H9 (cell line): ENCODE data around the gene ESPL1. TPM values are rescaled to one million over a fixed set of nuclear protein-coding genes. Genes with fewer than 3 reads are reported as not detected.

Experiments used
- DNase-seq: peaks from one replicate; pipeline ENCODE4 v3.0.0-alpha.2; 2017
- H2AFZ ChIP-seq: one replicate; pipeline ENCODE4 v1.6.1; 2013; ENCODE audit warnings: mild to moderate bottlenecking, low read length, control low read depth, moderate library complexity
- H2AK5ac ChIP-seq: 2 replicates; pipeline ENCODE4 v1.6.1; 2013; ENCODE audit warnings: low read length, control low read depth, mixed read lengths; ENCODE audit not compliant: insufficient read length
- H2BK120ac ChIP-seq: one replicate; pipeline ENCODE4 v1.6.1; 2013; ENCODE audit warnings: low read depth, mild to moderate bottlenecking, low read length, control low read depth, inconsistent platforms; ENCODE audit not compliant: poor library complexity, severe bottlenecking
- H2BK12ac ChIP-seq: 2 replicates; pipeline ENCODE4 v1.6.1; 2013; ENCODE audit warnings: low read length, control low read depth, mixed read lengths, low read depth; ENCODE audit not compliant: insufficient read length
- H2BK15ac ChIP-seq: 2 replicates; pipeline ENCODE4 v1.6.1; 2013; ENCODE audit warnings: low read depth, low read length, control low read depth
- H2BK20ac ChIP-seq: one replicate; pipeline ENCODE4 v1.6.1; 2013; ENCODE audit warnings: low read depth, mild to moderate bottlenecking, low read length, control low read depth, inconsistent platforms; ENCODE audit not compliant: poor library complexity, severe bottlenecking
- H2BK5ac ChIP-seq: 2 replicates; pipeline ENCODE4 v1.6.1; 2013; ENCODE audit warnings: low read length, control low read depth, mixed read lengths; ENCODE audit not compliant: insufficient read length
- H3K14ac ChIP-seq: 2 replicates; pipeline ENCODE4 v1.6.1; 2013; ENCODE audit warnings: low read length, control low read depth; ENCODE audit not compliant: insufficient read depth
- H3K18ac ChIP-seq: 2 replicates; pipeline ENCODE4 v1.6.1; 2013; ENCODE audit warnings: low read depth, mild to moderate bottlenecking, mixed read lengths, low read length, control low read depth; ENCODE audit not compliant: insufficient read length
- H3K23ac ChIP-seq: 2 replicates; pipeline ENCODE4 v1.6.1; 2013; ENCODE audit warnings: low read length, control low read depth, mixed read lengths, low read depth; ENCODE audit not compliant: insufficient read length
- H3K23me2 ChIP-seq: 2 replicates; pipeline ENCODE4 v1.6.1; 2013; ENCODE audit warnings: low read depth, mild to moderate bottlenecking, mixed read lengths, low read length, control low read depth; ENCODE audit not compliant: insufficient read length, poor library complexity, severe bottlenecking
- H3K27ac ChIP-seq: 2 replicates; pipeline ENCODE4 v1.5.1; 2013; ENCODE audit warnings: low read length, control low read depth, mixed read lengths, low read depth; ENCODE audit not compliant: insufficient read length
- H3K27me3 ChIP-seq: 2 replicates; pipeline ENCODE4 v1.6.1; 2013; ENCODE audit warnings: low read length, control low read depth, inconsistent platforms; ENCODE audit not compliant: insufficient read depth
- H3K4ac ChIP-seq: 2 replicates; pipeline ENCODE4 v1.6.1; 2013; ENCODE audit warnings: low read depth, mild to moderate bottlenecking, control low read depth, inconsistent platforms, low read length, moderate library complexity
- H3K4me1 ChIP-seq: 2 replicates; pipeline ENCODE4 v1.6.1; 2013; ENCODE audit warnings: low read length, control low read depth, inconsistent platforms; ENCODE audit not compliant: insufficient read depth
- H3K4me2 ChIP-seq: 2 replicates; pipeline ENCODE4 v1.6.1; 2013; ENCODE audit warnings: low read length, control low read depth, mixed read lengths; ENCODE audit not compliant: insufficient read length, insufficient read depth
- H3K56ac ChIP-seq: 2 replicates; pipeline ENCODE4 v1.6.1; 2013; ENCODE audit warnings: low read depth, mild to moderate bottlenecking, mixed read lengths, low read length, control low read depth; ENCODE audit not compliant: insufficient read length
- H3K79me1 ChIP-seq: 2 replicates; pipeline ENCODE4 v1.6.1; 2013; ENCODE audit warnings: low read depth, mild to moderate bottlenecking, moderate library complexity, low read length, control low read depth, inconsistent platforms; ENCODE audit not compliant: insufficient read depth, poor library complexity, severe bottlenecking
- H3K79me2 ChIP-seq: 2 replicates; pipeline ENCODE4 v1.6.1; 2013; ENCODE audit warnings: low read length, control low read depth, inconsistent platforms; ENCODE audit not compliant: insufficient read depth
- H3K9ac ChIP-seq: 2 replicates; pipeline ENCODE4 v1.6.1; 2013; ENCODE audit warnings: low read length, control low read depth, mixed read lengths; ENCODE audit not compliant: insufficient read length; ENCODE audit errors: extremely low read depth
- H3K9me3 ChIP-seq: one replicate; pipeline ENCODE4 v1.6.1; 2013; ENCODE audit warnings: low read depth, low read length, inconsistent platforms; ENCODE audit not compliant: control insufficient read depth
- H3T11ph ChIP-seq: one replicate; pipeline ENCODE4 v1.6.1; 2013; ENCODE audit warnings: mild to moderate bottlenecking, low read length, control low read depth, inconsistent platforms
- H4K20me1 ChIP-seq: one replicate; pipeline ENCODE4 v1.6.1; 2013; ENCODE audit not compliant: control insufficient read depth, insufficient read length, insufficient read depth
- H4K5ac ChIP-seq: 2 replicates; pipeline ENCODE4 v1.6.1; 2013; ENCODE audit warnings: low read depth, mild to moderate bottlenecking, mixed read lengths, low read length, control low read depth; ENCODE audit not compliant: insufficient read length
- H4K8ac ChIP-seq: replicated peaks from 2 replicates; pipeline ENCODE4 v1.6.1; 2013; ENCODE audit warnings: low read length, control low read depth, mixed read lengths, low read depth; ENCODE audit not compliant: insufficient read length
- H4K91ac ChIP-seq: 2 replicates; pipeline ENCODE4 v1.6.1; 2013; ENCODE audit warnings: low read depth, mild to moderate bottlenecking, moderate library complexity, mixed read lengths, low read length, control low read depth; ENCODE audit not compliant: insufficient read length
- H3K27ac Mint-ChIP-seq, 3 experiments: 2 replicates in 2 of 3; 3 replicates in 1 of 3; pipeline ENCODE4 v1.8.0; 2020 to 2021; ENCODE audit warnings: mixed read lengths in 3 of 3, mild to moderate bottlenecking in 1 of 3, moderate library complexity in 1 of 3
- H3K27me3 Mint-ChIP-seq: 2 replicates; pipeline ENCODE4 v1.8.0; 2021; ENCODE audit warnings: low read depth, mild to moderate bottlenecking, moderate library complexity, mixed read lengths
- H3K36me3 Mint-ChIP-seq, 3 experiments: 2 replicates in 2 of 3; 3 replicates in 1 of 3; pipeline ENCODE4 v1.8.0; 2020 to 2021; ENCODE audit warnings: low read depth in 3 of 3, mixed read lengths in 3 of 3; ENCODE audit not compliant: insufficient read depth in 1 of 3
- H3K4me1 Mint-ChIP-seq, 2 experiments: 2 replicates each; pipeline ENCODE4 v1.8.0; 2020; ENCODE audit warnings: mixed read lengths in 2 of 2
- H3K4me3 Mint-ChIP-seq, 2 experiments: 2 replicates in 1 of 2; 3 replicates in 1 of 2; pipeline ENCODE4 v1.8.0; 2020 to 2021; ENCODE audit warnings: mild to moderate bottlenecking in 2 of 2, mixed read lengths in 2 of 2, moderate library complexity in 1 of 2
- H3K9me3 Mint-ChIP-seq, 2 experiments: 2 replicates in 1 of 2; 3 replicates in 1 of 2; pipeline ENCODE4 v1.8.0; 2020; ENCODE audit warnings: mild to moderate bottlenecking in 2 of 2, mixed read lengths in 2 of 2, moderate library complexity in 1 of 2
- WGBS: extraction: QIAGEN DNeasy Blood & Tissue Kit; methylation state at CpG from one replicate; pipeline ENCODE4 v1.1.7; 2013; ENCODE audit warnings: missing lambda C conversion rate, low lambda C conversion rate, mixed read lengths; ENCODE audit not compliant: insufficient read length; ENCODE audit errors: extremely low coverage; 5-methylcytosine and 5-hydroxymethylcytosine counted together
- total RNA-seq: library from RNA; stranded (reverse); gene quantifications from 2 replicates; pipeline ENCODE4 v1.2.1, GENCODE V29; 2021
- TF ChIP-seq, protein P1 (sequence below): fragments of 200-600 bp; sonication (generic); conservative IDR thresholded peaks from 3 replicates; pipeline ENCODE4 v1.8.0; 2021; ENCODE audit warnings: antibody characterized with exemption, mild to moderate bottlenecking

ESPL1 gene
- total RNA-seq, 1 experiment from 2014 or later, result 43.2 TPM

DNA sequence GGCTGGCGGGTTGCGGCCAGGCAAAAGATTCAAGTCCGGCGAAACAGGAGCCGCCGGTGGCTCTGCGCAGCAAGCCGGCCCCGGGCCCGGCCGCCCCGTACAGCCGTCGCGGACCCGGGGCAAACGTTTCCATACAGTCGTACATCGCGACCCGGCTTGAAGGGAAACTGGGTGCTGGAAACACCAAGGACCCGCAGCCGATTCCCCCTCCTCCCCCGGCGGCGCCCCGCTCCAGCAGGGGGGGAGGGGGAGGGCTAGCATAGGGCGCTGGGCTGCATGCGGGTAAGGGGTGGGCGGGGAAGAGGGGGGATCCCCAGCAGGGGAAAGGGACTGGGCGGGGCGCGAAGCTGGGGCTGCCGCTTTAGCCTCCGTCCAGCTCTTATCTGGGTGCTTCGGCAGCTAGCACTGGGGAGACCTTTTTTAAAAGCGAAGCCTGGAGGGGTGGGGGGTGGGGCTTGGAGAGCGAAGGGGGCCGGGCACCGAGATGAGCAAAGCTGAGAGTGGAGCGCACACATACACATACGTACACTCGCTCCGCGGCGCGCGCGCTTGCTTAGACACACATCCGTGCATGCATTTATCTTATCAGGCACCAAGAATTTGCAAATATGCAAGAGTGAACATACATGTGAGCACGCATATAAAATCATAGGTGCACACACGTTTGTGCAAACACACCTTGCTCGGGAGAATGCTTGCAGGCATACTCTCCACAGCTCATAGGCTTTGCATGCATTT, 48.0 kb upstream of the ESPL1 start:
- no peaks in the 10 kb centered on the region for H4K20me1 ChIP-seq
- TF ChIP-seq, protein P1, sequence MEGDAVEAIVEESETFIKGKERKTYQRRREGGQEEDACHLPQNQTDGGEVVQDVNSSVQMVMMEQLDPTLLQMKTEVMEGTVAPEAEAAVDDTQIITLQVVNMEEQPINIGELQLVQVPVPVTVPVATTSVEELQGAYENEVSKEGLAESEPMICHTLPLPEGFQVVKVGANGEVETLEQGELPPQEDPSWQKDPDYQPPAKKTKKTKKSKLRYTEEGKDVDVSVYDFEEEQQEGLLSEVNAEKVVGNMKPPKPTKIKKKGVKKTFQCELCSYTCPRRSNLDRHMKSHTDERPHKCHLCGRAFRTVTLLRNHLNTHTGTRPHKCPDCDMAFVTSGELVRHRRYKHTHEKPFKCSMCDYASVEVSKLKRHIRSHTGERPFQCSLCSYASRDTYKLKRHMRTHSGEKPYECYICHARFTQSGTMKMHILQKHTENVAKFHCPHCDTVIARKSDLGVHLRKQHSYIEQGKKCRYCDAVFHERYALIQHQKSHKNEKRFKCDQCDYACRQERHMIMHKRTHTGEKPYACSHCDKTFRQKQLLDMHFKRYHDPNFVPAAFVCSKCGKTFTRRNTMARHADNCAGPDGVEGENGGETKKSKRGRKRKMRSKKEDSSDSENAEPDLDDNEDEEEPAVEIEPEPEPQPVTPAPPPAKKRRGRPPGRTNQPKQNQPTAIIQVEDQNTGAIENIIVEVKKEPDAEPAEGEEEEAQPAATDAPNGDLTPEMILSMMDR, result no peak
- H4K5ac ChIP-seq, result no peak overlapping the region
- peaks cover 38% of the 10 kb centered on the region; the same call in 1 of the 2 replicates for H3K4me1 ChIP-seq
- H3K27ac ChIP-seq, result no peak overlapping the region
- peak; percentile 69 for DNase-seq
- H3K36me3 Mint-ChIP-seq, result peaks cover 0 to 10% (median 4%) of the 10 kb centered on the region in 3 experiments; a peak in 5 of 7 replicates
- H3K9me3 ChIP-seq, result no peaks in the 10 kb centered on the region
- H3K4ac ChIP-seq, result no peak overlapping the region
- no peak overlapping the region for H3K18ac ChIP-seq
- H3K79me2 ChIP-seq, result peaks cover 4% of the 10 kb centered on the region; the same call in 1 of the 2 replicates
- no peaks in the 10 kb centered on the region for H3K79me1 ChIP-seq
- H2BK5ac ChIP-seq, result no peak overlapping the region
- H3K9ac ChIP-seq, result no peak overlapping the region
- H3K56ac ChIP-seq, result no peak overlapping the region
- H3K4me1 Mint-ChIP-seq, result peaks cover 75 to 76% of the 10 kb centered on the region in 2 experiments
- no peak overlapping the region for H2AFZ ChIP-seq
- no peak overlapping the region for H2BK20ac ChIP-seq
- WGBS, result no CpG with 5 or more reads among the region's 53 CpGs
- no peak overlapping the region for H4K8ac ChIP-seq
- H3K4me3 Mint-ChIP-seq, result peak overlapping the region; percentile 86 to 94
- peaks cover 3% of the 10 kb centered on the region; the same call in 1 of the 2 replicates for H3K27me3 ChIP-seq
- H2BK120ac ChIP-seq, result no peak overlapping the region
- peaks cover 17% of the 10 kb centered on the region for H3K27me3 Mint-ChIP-seq
- peak overlapping the region in 2 of 3 experiments; percentile 91 to 92; a peak in 4 of 7 replicates for H3K27ac Mint-ChIP-seq
- no peak overlapping the region for H4K91ac ChIP-seq
- no peak overlapping the region for H2BK15ac ChIP-seq
- H3T11ph ChIP-seq, result no peak overlapping the region
- H3K4me2 ChIP-seq, result peak overlapping the region; percentile 99
- H2AK5ac ChIP-seq, result no peak overlapping the region
- H3K14ac ChIP-seq, result no peak overlapping the region
- H3K9me3 Mint-ChIP-seq, result no peaks in the 10 kb centered on the region; a peak in 2 of 5 replicates
- no peak overlapping the region for H3K23ac ChIP-seq
- no peak overlapping the region for H2BK12ac ChIP-seq
- H3K23me2 ChIP-seq, result peaks cover 22% of the 10 kb centered on the region
